Left renal cortex interstitium (tissue), 4 donors: Measurements from ENCODE around the gene TSPAN33. TPM values are rescaled to one million over a fixed set of nuclear protein-coding genes. Genes with fewer than 3 reads are reported as not detected.
A peak's percentile ranks its signal among the peaks of the same experiment; 100 is the strongest.
"Not testable (repeated sequence)": the region's sequence is repeated elsewhere in the genome, so short reads cannot be mapped to it uniquely, and the experiment has no call there.

Experiments used
- DNase-seq, 4 donors: peaks; one replicate each; pipeline ENCODE4 v3.0.0-alpha.2; 2013; ENCODE audit warnings: low read depth in 4 of 4, low spot score in 2 of 4, missing footprints in 1 of 4
- polyA plus RNA-seq, 4 donors: library from polyadenylated mRNA; unstranded; fragments of 120-200 nt; gene quantifications; one replicate each; pipeline ENCODE4 v1.2.1, GENCODE V29; 2013; ENCODE audit not compliant: insufficient read length in 4 of 4

The TSPAN33 gene
- 10 to 100 TPM; 62.4 to 74.3 (median 66.0) TPM for polyA plus RNA-seq

GRCh38 chr7:129144095-129144833, at the start of gene TSPAN33:
TSS of gene TSPAN33 (plus strand) at chr7:129144707. CDS start at chr7:129144981, 274 bp downstream.
- DNase-seq = peak; percentile 42 to 73 (median 56)

GRCh38 chr7:129095258-129095657, 49.2 kb upstream of the TSPAN33 start:
- no peak for DNase-seq

- DNase-seq = no peak
Observed at GRCh38 chr7:129098409-129099084, 46.0 kb upstream of the TSPAN33 start.

- no peak for DNase-seq
Observed at GRCh38 chr7:129100827-129101166, 43.7 kb upstream of the TSPAN33 start.

GRCh38 chr7:129101746-129102145, 42.8 kb upstream of the TSPAN33 start:
- no peak for DNase-seq

- no peak for DNase-seq
Observed at GRCh38 chr7:129103561-129104324, 40.8 kb upstream of the TSPAN33 start.

- no peak for DNase-seq
Observed at GRCh38 chr7:129108581-129108980, 35.9 kb upstream of the TSPAN33 start.

GRCh38 chr7:129110258-129110981, 34.1 kb upstream of the TSPAN33 start:
- no peak for DNase-seq

GRCh38 chr7:129110982-129111376, 33.5 kb upstream of the TSPAN33 start:
- DNase-seq = no peak

- DNase-seq = no peak
Observed at GRCh38 chr7:129115676-129116075, 28.8 kb upstream of the TSPAN33 start.

- DNase-seq = no peak
Observed at GRCh38 chr7:129118182-129118581, 26.3 kb upstream of the TSPAN33 start.

GRCh38 chr7:129118976-129119375, 25.5 kb upstream of the TSPAN33 start:
- DNase-seq = no peak

GRCh38 chr7:129121501-129122077, 22.9 kb upstream of the TSPAN33 start:
- DNase-seq = not testable (repeated sequence)

- no peak for DNase-seq
Observed at GRCh38 chr7:129122078-129122750, 22.3 kb upstream of the TSPAN33 start.

- no peak for DNase-seq
Observed at GRCh38 chr7:129122751-129123509, 21.6 kb upstream of the TSPAN33 start.

GRCh38 chr7:129123510-129123857, 21.0 kb upstream of the TSPAN33 start:
- no peak for DNase-seq

- no peak for DNase-seq
Observed at GRCh38 chr7:129126314-129126713, 18.2 kb upstream of the TSPAN33 start.

- no peak for DNase-seq
Observed at GRCh38 chr7:129127154-129127553, 17.4 kb upstream of the TSPAN33 start.

GRCh38 chr7:129127601-129128000, 16.9 kb upstream of the TSPAN33 start:
- DNase-seq = no peak
